ENCODE measurements around the gene SLC15A3. TPM values are rescaled to one million over a fixed set of nuclear protein-coding genes. Genes with fewer than 3 reads are reported as not detected.

SLC15A3 gene
- total RNA-seq, 2 donors from 2014 or later: 3.3 to 19.4 TPM

DNA sequence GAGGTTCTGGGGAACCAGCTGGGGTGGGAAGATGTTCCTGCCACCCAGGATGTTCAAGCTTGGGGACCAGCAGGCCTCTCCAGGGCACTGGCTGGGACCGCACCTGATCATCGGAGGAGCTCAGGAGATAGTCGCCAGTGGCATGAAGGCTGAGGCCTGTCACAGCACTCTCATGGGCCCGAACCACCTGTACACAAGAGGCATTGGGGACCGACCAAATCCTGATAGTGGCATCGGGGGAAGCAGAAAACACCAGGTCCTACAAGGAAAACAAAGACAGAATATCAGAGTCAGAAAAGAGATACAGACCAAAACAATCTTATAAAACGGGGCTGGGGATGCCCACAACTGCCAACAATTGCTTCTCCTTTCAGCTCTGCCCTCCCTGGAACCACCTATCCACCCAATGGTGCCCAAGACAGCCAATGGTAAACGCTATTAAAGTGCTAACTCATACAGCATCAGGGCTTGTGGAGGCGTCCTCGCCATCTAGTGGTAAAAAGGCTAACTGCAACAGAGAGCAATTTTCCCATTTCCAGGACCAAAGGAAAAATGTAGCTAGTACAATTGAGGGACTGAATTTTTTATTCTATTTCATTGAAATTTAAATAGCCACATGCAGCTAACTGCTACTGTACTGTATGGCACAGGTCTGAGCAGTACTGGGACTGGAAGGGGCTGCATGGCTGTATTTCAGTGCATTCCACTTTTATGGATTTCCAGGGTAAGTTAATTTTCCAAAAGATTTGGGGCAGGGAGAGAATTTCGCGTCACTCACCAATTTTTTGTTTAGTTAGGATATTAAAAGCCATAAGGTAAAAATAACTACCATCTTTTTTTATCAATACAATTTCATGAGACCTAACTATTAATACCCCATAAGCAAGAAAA is 52.7 kb downstream of the SLC15A3 start:
- no peaks in the 10 kb centered on the region for H3K4me1 ChIP-seq (replicated peaks)
- H3K4me3 ChIP-seq: no peak overlapping the region
- intact Hi-C loops (cut with DNase I): loop anchor here (1.0 to 5.0 kb wide), 2 partner anchors 68 to 122 kb away; no protein-coding TSS in a partner anchor
- DNase-seq (ENCODE audit: low spot score): peak; percentile 46
- peaks cover 21 to 42% of the 10 kb centered on the region in 2 donors for H3K36me3 ChIP-seq
- peak overlapping the region in 1 of 2 donors; percentile 32 for H3K27ac ChIP-seq
- H3K9me3 ChIP-seq: no peaks in the 10 kb centered on the region
- TF ChIP-seq, protein P1, sequence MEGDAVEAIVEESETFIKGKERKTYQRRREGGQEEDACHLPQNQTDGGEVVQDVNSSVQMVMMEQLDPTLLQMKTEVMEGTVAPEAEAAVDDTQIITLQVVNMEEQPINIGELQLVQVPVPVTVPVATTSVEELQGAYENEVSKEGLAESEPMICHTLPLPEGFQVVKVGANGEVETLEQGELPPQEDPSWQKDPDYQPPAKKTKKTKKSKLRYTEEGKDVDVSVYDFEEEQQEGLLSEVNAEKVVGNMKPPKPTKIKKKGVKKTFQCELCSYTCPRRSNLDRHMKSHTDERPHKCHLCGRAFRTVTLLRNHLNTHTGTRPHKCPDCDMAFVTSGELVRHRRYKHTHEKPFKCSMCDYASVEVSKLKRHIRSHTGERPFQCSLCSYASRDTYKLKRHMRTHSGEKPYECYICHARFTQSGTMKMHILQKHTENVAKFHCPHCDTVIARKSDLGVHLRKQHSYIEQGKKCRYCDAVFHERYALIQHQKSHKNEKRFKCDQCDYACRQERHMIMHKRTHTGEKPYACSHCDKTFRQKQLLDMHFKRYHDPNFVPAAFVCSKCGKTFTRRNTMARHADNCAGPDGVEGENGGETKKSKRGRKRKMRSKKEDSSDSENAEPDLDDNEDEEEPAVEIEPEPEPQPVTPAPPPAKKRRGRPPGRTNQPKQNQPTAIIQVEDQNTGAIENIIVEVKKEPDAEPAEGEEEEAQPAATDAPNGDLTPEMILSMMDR (IDR thresholded peaks at IDR 0.05): peak; percentile 67 to 88 (median 86)
- TF ChIP-seq POLR2AphosphoS5 (IDR thresholded peaks at IDR 0.05) (peak; percentile 55), POLR2A (IDR thresholded peaks at IDR 0.05) (no peak)
- no peaks in the 10 kb centered on the region for H3K27me3 ChIP-seq (replicated peaks; ENCODE audit: insufficient read depth)
- 62% methylated on average over 12 of the region's 12 CpGs for WGBS

DNA sequence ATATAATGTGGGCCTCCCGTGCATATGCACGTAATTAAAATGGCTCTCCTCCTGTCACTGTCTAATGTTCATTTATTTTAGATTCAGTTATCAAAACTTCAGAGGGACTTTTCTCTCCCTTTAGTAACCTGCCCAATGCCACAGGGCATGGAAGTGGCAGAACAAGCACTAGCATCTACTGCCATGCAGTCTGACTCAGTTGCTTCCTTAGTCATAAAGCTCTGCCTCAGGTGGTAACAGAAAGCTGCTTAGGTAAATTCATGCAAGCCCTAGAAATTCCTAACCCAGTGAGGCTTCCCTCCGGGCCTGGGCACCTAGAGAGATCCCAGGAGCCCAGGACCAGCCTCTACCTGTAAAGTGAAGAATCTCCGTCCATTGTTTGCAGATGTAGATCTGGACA is 54.5 kb downstream of the SLC15A3 start:
- H3K4me3 ChIP-seq: no peak overlapping the region
- 97% methylated on average over 4 of the region's 4 CpGs for WGBS
- no peak overlapping the region for H3K27ac ChIP-seq
- TF ChIP-seq, protein P1 (IDR thresholded peaks at IDR 0.05): no peak
- TF ChIP-seq POLR2A (IDR thresholded peaks at IDR 0.05) (no peak), POLR2AphosphoS5 (IDR thresholded peaks at IDR 0.05) (no peak)
- no peaks in the 10 kb centered on the region for H3K27me3 ChIP-seq (replicated peaks; ENCODE audit: insufficient read depth)
- intact Hi-C loops (cut with DNase I): loop anchor here (5.0 kb wide), 1 partner anchor 120 kb away; no protein-coding TSS in a partner anchor
- H3K4me1 ChIP-seq (replicated peaks): peaks cover 3% of the 10 kb centered on the region
- H3K9me3 ChIP-seq: no peaks in the 10 kb centered on the region
- no peak for DNase-seq (ENCODE audit: low spot score)
- peaks cover 21 to 34% of the 10 kb centered on the region in 2 donors for H3K36me3 ChIP-seq

DNA sequence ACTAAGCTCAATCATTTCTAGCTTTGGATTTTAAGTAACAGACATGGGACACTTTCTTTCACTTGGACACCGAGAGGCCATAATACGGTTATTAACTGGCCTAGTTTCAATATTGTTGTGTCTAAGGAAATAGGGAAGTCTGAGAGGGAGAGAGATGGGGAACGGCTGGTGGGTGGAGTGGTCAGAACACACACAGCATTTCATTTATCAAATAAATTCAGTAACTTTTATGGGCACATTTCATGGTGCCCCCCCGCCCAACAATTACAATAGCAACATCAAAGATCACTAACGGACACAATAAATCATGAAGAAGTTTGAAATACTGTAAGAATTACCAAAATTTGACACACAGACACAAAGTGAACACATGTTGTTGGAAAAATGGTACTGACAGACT is 56.3 kb downstream of the SLC15A3 start:
- Histone ChIP-seq H3K4me1 (replicated peaks) (peaks cover 3% of the 10 kb centered on the region), H3K4me3 (no peak overlapping the region), H3K27ac (no peak overlapping the region), H3K27me3 (replicated peaks; ENCODE audit: insufficient read depth) (no peaks in the 10 kb centered on the region), H3K36me3 (peaks cover 21 to 23% of the 10 kb centered on the region in 2 donors), H3K9me3 (no peaks in the 10 kb centered on the region)
- no peak for DNase-seq (ENCODE audit: low spot score)
- TF ChIP-seq POLR2A (IDR thresholded peaks at IDR 0.05) (no peak), POLR2AphosphoS5 (IDR thresholded peaks at IDR 0.05) (no peak)
- TF ChIP-seq, protein P1 (IDR thresholded peaks at IDR 0.05): no peak
- 79% methylated on average over 5 of the region's 5 CpGs for WGBS
- intact Hi-C loops (cut with DNase I): loop anchor here (5.0 kb wide), 1 partner anchor 118 kb away; no protein-coding TSS in a partner anchor

DNA sequence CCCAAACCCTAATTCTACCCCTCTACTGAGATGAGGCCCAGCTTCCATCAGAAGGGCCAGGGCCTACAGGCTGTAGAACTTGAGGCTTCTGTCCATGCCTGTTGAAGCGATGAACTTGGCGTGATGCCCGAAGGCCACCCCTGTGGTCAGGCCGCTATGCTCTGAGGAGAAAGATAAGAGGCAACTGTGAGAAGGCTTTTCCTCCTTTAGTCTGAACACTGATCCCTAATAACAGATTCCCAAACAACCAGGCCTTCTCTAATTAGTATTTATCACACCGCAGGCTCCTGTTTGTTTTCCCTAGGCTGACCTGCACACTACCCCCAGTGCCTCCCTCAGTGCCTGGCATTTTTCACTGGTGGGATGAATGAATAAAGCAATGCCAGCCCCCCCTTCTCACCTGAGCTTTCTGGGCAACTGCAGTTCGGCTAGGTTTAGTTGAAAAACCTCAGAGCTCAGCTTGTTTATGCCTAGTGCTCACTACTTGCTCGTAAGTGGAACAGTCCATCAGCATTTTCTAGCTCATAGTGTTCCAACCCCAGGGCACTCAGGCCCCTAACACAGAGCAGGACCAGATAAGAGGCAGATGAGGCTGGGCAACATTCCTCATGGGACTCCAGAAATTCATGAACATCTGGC is 60.8 kb downstream of the SLC15A3 start:
- no peaks in the 10 kb centered on the region for H3K27me3 ChIP-seq (replicated peaks; ENCODE audit: insufficient read depth)
- no peak overlapping the region for H3K4me3 ChIP-seq
- peaks cover 0 to 3% of the 10 kb centered on the region in 2 donors for H3K36me3 ChIP-seq
- peaks cover 3% of the 10 kb centered on the region for H3K4me1 ChIP-seq (replicated peaks)
- DNase-seq (ENCODE audit: low spot score): no peak
- no peak for TF ChIP-seq POLR2A (IDR thresholded peaks at IDR 0.05)
- TF ChIP-seq, protein P1 (IDR thresholded peaks at IDR 0.05): no peak
- no peak for TF ChIP-seq POLR2AphosphoS5 (IDR thresholded peaks at IDR 0.05)
- intact Hi-C loops (cut with DNase I): no loop called here
- H3K27ac ChIP-seq: peak overlapping the region in 1 of 2 donors; percentile 32
- H3K9me3 ChIP-seq: no peaks in the 10 kb centered on the region
- WGBS: 85% methylated on average over 7 of the region's 7 CpGs

All from prostate gland (tissue), 2 donors.